OCI-LY1 (cell line): ENCODE measurements around the gene PLCXD3.

Experiments
- H2AFZ ChIP-seq: fragments of 200-600 bp; sonication (generic), shearing (Covaris generic); 2 replicates; pipeline ENCODE4 v1.6.0; 2014; ENCODE audit warnings: antibody characterized with exemption, mild to moderate bottlenecking, low read length
- H3F3A ChIP-seq: fragments of 200-600 bp; sonication (generic), shearing (Covaris generic); 2 replicates; pipeline ENCODE4 v1.6.0; 2014; ENCODE audit warnings: mild to moderate bottlenecking, antibody characterized with exemption, low read length, moderate library complexity; ENCODE audit not compliant: insufficient read depth
- H3K27ac ChIP-seq: fragments of 200-600 bp; sonication (generic); 2 replicates; pipeline ENCODE4 v1.5.1; 2014; ENCODE audit warnings: low read length, mixed run types, mild to moderate bottlenecking, low read depth; ENCODE audit not compliant: poor library complexity, severe bottlenecking
- H3K27me3 ChIP-seq: fragments of 200-600 bp; sonication (generic); 2 replicates; pipeline ENCODE4 v1.6.0; 2014; ENCODE audit warnings: antibody characterized with exemption, mild to moderate bottlenecking, low read length, moderate library complexity; ENCODE audit not compliant: insufficient read depth
- H3K36me3 ChIP-seq: fragments of 200-600 bp; sonication (generic); 2 replicates; pipeline ENCODE4 v1.6.1; 2014; ENCODE audit warnings: mild to moderate bottlenecking, antibody characterized with exemption, low read length, moderate library complexity, mixed read lengths; ENCODE audit not compliant: insufficient read depth
- H3K4me1 ChIP-seq: fragments of 200-600 bp; sonication (generic); 2 replicates; pipeline ENCODE4 v1.5.1; 2014; ENCODE audit warnings: mild to moderate bottlenecking, low read length, moderate library complexity; ENCODE audit not compliant: insufficient read depth, severe bottlenecking
- H3K4me2 ChIP-seq: fragments of 200-600 bp; sonication (generic), shearing (Covaris generic); 2 replicates; pipeline ENCODE4 v1.6.1; 2014; ENCODE audit warnings: low read length
- H3K4me3 ChIP-seq: fragments of 200-600 bp; sonication (generic); 2 replicates; pipeline ENCODE4 v1.5.1; 2014; ENCODE audit warnings: low read length, low read depth, mild to moderate bottlenecking, mixed read lengths; ENCODE audit not compliant: poor library complexity, severe bottlenecking
- H3K79me2 ChIP-seq: fragments of 200-600 bp; shearing (Covaris generic); 2 replicates; pipeline ENCODE4 v1.6.1; 2016; ENCODE audit warnings: mixed run types, low read length, mixed read lengths; ENCODE audit not compliant: insufficient read depth
- H3K9ac ChIP-seq: fragments of 200-600 bp; sonication (generic), shearing (Covaris generic); 2 replicates; pipeline ENCODE4 v1.6.1; 2014; ENCODE audit warnings: mild to moderate bottlenecking, low read length, mixed read lengths
- H3K9me2 ChIP-seq: fragments of 200-600 bp; sonication (generic), shearing (Covaris generic); 2 replicates; pipeline ENCODE4 v1.6.1; 2014; ENCODE audit warnings: low read depth, mild to moderate bottlenecking, low read length, mixed read lengths
- H3K9me3 ChIP-seq: fragments of 200-600 bp; shearing (Covaris generic); 2 replicates; pipeline ENCODE4 v1.6.1; 2014; ENCODE audit warnings: low read length, mixed read lengths
- H4K20me1 ChIP-seq: fragments of 200-600 bp; sonication (generic), shearing (Covaris generic); 2 replicates; pipeline ENCODE4 v1.6.0; 2016; ENCODE audit warnings: mild to moderate bottlenecking, low read length; ENCODE audit not compliant: insufficient read depth
- EZH2 ChIP-seq: fragments of 200-600 bp; sonication (generic), shearing (Covaris generic); IDR thresholded peaks from 2 replicates; pipeline ENCODE4 v1.8.0; 2017; ENCODE audit warnings: borderline replicate concordance, mixed run types, mild to moderate bottlenecking, antibody characterized with exemption, low read length, moderate library complexity, mixed read lengths
- TF ChIP-seq, protein P1 (sequence below): fragments of 200-600 bp; sonication (generic), shearing (Covaris generic); IDR thresholded peaks from 2 replicates; pipeline ENCODE4 v1.5.1; 2017; ENCODE audit warnings: mild to moderate bottlenecking, antibody characterized with exemption, low read length, moderate library complexity, mixed read lengths

The PLCXD3 gene

DNA sequence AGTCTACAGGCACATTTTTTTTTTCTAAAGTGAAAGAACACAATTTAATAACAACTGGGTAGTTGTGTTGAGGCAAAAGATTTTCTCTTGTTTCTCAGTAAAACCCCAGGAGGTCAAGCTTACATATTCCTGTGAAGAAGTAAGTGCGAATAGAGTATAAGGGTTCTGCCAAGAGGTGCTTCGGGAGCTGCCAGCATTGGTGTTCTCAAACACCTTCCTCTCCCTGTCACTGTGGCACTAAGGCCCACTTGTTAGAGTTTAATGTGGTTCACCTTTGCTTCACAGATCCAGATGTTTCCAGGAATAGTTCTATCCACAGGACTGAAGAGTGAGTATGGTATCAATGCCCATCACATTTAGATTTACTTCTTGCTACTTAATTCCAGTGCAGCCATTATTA is 205.3 kb downstream of the PLCXD3 start:
- Histone ChIP-seq H3K4me2 (no peak overlapping the region), H3K9me3 (no peaks in the 10 kb centered on the region), H3K9me2 (no peaks in the 10 kb centered on the region), H3K79me2 (no peaks in the 10 kb centered on the region), H3K27me3 (no peaks in the 10 kb centered on the region), H3K4me1 (no peaks in the 10 kb centered on the region), H3F3A (no peaks in the 10 kb centered on the region), H3K36me3 (no peaks in the 10 kb centered on the region), H3K4me3 (no peak overlapping the region), H4K20me1 (no peaks in the 10 kb centered on the region), H2AFZ (no peak overlapping the region), H3K9ac (no peak overlapping the region), H3K27ac (no peak overlapping the region)
- TF ChIP-seq, protein P1, sequence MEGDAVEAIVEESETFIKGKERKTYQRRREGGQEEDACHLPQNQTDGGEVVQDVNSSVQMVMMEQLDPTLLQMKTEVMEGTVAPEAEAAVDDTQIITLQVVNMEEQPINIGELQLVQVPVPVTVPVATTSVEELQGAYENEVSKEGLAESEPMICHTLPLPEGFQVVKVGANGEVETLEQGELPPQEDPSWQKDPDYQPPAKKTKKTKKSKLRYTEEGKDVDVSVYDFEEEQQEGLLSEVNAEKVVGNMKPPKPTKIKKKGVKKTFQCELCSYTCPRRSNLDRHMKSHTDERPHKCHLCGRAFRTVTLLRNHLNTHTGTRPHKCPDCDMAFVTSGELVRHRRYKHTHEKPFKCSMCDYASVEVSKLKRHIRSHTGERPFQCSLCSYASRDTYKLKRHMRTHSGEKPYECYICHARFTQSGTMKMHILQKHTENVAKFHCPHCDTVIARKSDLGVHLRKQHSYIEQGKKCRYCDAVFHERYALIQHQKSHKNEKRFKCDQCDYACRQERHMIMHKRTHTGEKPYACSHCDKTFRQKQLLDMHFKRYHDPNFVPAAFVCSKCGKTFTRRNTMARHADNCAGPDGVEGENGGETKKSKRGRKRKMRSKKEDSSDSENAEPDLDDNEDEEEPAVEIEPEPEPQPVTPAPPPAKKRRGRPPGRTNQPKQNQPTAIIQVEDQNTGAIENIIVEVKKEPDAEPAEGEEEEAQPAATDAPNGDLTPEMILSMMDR, result no peak
- no peak for TF ChIP-seq EZH2

GRCh38 chr5:41296066-41296465 is 214.3 kb downstream of the PLCXD3 start:
- Histone ChIP-seq H3K9me2 (no peaks in the 10 kb centered on the region), H3K4me2 (no peak overlapping the region)
- no peak for TF ChIP-seq EZH2
- TF ChIP-seq, protein P1, result no peak

GRCh38 chr5:41291323-41291722 is 219.1 kb downstream of the PLCXD3 start:
- Histone ChIP-seq H3K27me3 (no peaks in the 10 kb centered on the region), H3K9me2 (no peaks in the 10 kb centered on the region), H3K27ac (no peak overlapping the region)

More at GRCh38 chr5:41296066-41296465, 214.3 kb downstream of the PLCXD3 start:
- H4K20me1 ChIP-seq, result no peaks in the 10 kb centered on the region
- H3K36me3 ChIP-seq, result no peaks in the 10 kb centered on the region
- no peaks in the 10 kb centered on the region for H3K9me3 ChIP-seq
- H3K27ac ChIP-seq, result no peak overlapping the region
- H2AFZ ChIP-seq, result no peak overlapping the region
- H3K4me3 ChIP-seq, result no peak overlapping the region
- H3K79me2 ChIP-seq, result no peaks in the 10 kb centered on the region
- H3K4me1 ChIP-seq, result no peaks in the 10 kb centered on the region
- no peaks in the 10 kb centered on the region for H3F3A ChIP-seq
- no peaks in the 10 kb centered on the region for H3K27me3 ChIP-seq
- no peak overlapping the region for H3K9ac ChIP-seq

More at GRCh38 chr5:41291323-41291722, 219.1 kb downstream of the PLCXD3 start:
- Histone ChIP-seq H3K36me3 (no peaks in the 10 kb centered on the region), H3K9ac (no peak overlapping the region), H4K20me1 (no peaks in the 10 kb centered on the region), H3K79me2 (no peaks in the 10 kb centered on the region), H3K4me3 (no peak overlapping the region), H3K4me1 (no peaks in the 10 kb centered on the region), H3K9me3 (no peaks in the 10 kb centered on the region), H2AFZ (no peak overlapping the region), H3F3A (no peaks in the 10 kb centered on the region), H3K4me2 (no peak overlapping the region)
- TF ChIP-seq, protein P1, result no peak
- no peak for TF ChIP-seq EZH2
